Activated CD8-positive, alpha-beta T cell treated with anti-CD3 and anti-CD28 coated beads for 36 hours (primary cell): ENCODE measurements around the gene MAP2K6. TPM values are rescaled to one million over a fixed set of nuclear protein-coding genes. Genes with fewer than 3 reads are reported as not detected.

Source experiments
- ATAC-seq: fragments of 200-7000 bp; cut with Tn5 transposase; one replicate; pipeline ENCODE4 v1.10.0; 2021; ENCODE audit warnings: mild to moderate bottlenecking, moderate library complexity
- CTCF ChIA-PET: fragments of 350-600 bp; sonication (Branson Sonifier 250); formaldehyde crosslinking; loops from one replicate; lab custom pipeline; 2021; ENCODE audit warnings: antibody characterized with exemption; lab: Charles Lee
- POLR2A ChIA-PET: fragments of 350-600 bp; sonication (Branson Sonifier 250); formaldehyde crosslinking; loops from one replicate; lab custom pipeline; 2021; ENCODE audit warnings: antibody characterized with exemption; lab: Charles Lee
- DNase-seq: peaks from one replicate; pipeline ENCODE4 v3.0.0-alpha.2; 2020
- H3K27ac Mint-ChIP-seq: one replicate; pipeline ENCODE4 v1.8.0; 2021; ENCODE audit warnings: mild to moderate bottlenecking, mixed read lengths
- H3K27me3 Mint-ChIP-seq: one replicate; pipeline ENCODE4 v1.8.0; 2021; ENCODE audit warnings: mixed read lengths
- H3K36me3 Mint-ChIP-seq: one replicate; pipeline ENCODE4 v1.8.0; 2021; ENCODE audit warnings: low read depth, mixed read lengths
- H3K4me1 Mint-ChIP-seq: one replicate; pipeline ENCODE4 v1.8.0; 2021; ENCODE audit warnings: low read depth, mixed read lengths
- H3K4me3 Mint-ChIP-seq: one replicate; pipeline ENCODE4 v1.8.0; 2021; ENCODE audit warnings: mild to moderate bottlenecking, moderate library complexity, mixed read lengths
- H3K9me3 Mint-ChIP-seq: one replicate; pipeline ENCODE4 v1.8.0; 2021; ENCODE audit warnings: mixed read lengths
- intact Hi-C: fragments of 100-400 bp; cut with micrococcal nuclease; formaldehyde crosslinking; loops from one replicate; pipeline ENCODE4 v1.10.0; 2022
- total RNA-seq, 2 experiments: library from RNA; stranded (reverse); gene quantifications; one replicate each; pipeline ENCODE4 v1.2.3, GENCODE V29; 2021
- TF ChIP-seq, protein P1 (sequence below): fragments of 200-600 bp; IDR thresholded peaks from one replicate; pipeline ENCODE4 v1.8.0; 2022; ENCODE audit warnings: antibody characterized with exemption, mild to moderate bottlenecking

The MAP2K6 gene
- total RNA-seq, 2 experiments from 2014 or later = 3.2 to 3.3 TPM

GRCh38 chr17:69489313-69489712 is 74.8 kb downstream of the MAP2K6 start:
- ATAC-seq (no peak), DNase-seq (no peak)
- Mint-ChIP-seq H3K9me3 (no peaks in the 10 kb centered on the region), H3K4me3 (no peak overlapping the region), H3K4me1 (peaks cover 11% of the 10 kb centered on the region), H3K27ac (no peak overlapping the region), H3K36me3 (peaks cover 2% of the 10 kb centered on the region), H3K27me3 (no peaks in the 10 kb centered on the region)
- TF ChIP-seq, protein P1, sequence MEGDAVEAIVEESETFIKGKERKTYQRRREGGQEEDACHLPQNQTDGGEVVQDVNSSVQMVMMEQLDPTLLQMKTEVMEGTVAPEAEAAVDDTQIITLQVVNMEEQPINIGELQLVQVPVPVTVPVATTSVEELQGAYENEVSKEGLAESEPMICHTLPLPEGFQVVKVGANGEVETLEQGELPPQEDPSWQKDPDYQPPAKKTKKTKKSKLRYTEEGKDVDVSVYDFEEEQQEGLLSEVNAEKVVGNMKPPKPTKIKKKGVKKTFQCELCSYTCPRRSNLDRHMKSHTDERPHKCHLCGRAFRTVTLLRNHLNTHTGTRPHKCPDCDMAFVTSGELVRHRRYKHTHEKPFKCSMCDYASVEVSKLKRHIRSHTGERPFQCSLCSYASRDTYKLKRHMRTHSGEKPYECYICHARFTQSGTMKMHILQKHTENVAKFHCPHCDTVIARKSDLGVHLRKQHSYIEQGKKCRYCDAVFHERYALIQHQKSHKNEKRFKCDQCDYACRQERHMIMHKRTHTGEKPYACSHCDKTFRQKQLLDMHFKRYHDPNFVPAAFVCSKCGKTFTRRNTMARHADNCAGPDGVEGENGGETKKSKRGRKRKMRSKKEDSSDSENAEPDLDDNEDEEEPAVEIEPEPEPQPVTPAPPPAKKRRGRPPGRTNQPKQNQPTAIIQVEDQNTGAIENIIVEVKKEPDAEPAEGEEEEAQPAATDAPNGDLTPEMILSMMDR = no peak
- intact Hi-C loops = no loop called here
- POLR2A ChIA-PET = interaction anchor here (0.6 kb wide), 1 partner anchor 518 kb away, joined by 3 read pairs; no protein-coding TSS in a partner anchor
- CTCF ChIA-PET = no interaction called here

GRCh38 chr17:69492410-69493071 is 78.0 kb downstream of the MAP2K6 start:
- no peaks in the 10 kb centered on the region for H3K9me3 Mint-ChIP-seq

DNA sequence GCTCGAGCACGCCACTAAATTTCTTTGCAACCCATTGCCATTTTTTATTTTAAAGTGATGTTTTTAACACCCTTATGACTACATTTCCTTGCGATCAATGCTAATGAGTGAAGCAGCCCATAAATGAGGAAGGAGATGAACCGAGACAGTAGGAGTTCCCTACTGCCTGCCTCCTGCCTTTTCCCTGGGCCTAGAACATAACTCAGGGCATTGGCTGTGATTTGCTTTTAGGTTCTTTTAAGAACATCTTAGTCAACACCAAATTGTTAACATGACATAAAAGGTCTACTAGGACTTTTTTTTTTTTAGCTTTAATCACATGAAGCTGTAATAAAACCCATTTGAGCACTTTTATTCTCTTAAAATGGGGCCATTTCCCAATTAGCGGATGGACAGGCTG is 81.3 kb downstream of the MAP2K6 start:
- H3K4me1 Mint-ChIP-seq = peaks cover 10% of the 10 kb centered on the region
- H3K27me3 Mint-ChIP-seq = no peaks in the 10 kb centered on the region
- H3K27ac Mint-ChIP-seq = no peak overlapping the region
- ATAC-seq (no peak), DNase-seq (no peak)
- intact Hi-C loops = no loop called here
- H3K9me3 Mint-ChIP-seq = no peaks in the 10 kb centered on the region
- CTCF ChIA-PET = interaction anchor here (1.0 to 1.6 kb wide), 2 partner anchors 9 to 12 kb away, joined by 3 to 4 read pairs; no protein-coding TSS in a partner anchor
- no peaks in the 10 kb centered on the region for H3K36me3 Mint-ChIP-seq
- H3K4me3 Mint-ChIP-seq = no peak overlapping the region
- POLR2A ChIA-PET = no interaction called here
- TF ChIP-seq, protein P1 = no peak

More at GRCh38 chr17:69492410-69493071, 78.0 kb downstream of the MAP2K6 start:
- TF ChIP-seq, protein P1 = no peak
- Mint-ChIP-seq H3K4me3 (no peak overlapping the region), H3K27ac (no peak overlapping the region), H3K27me3 (no peaks in the 10 kb centered on the region), H3K36me3 (peaks cover 2% of the 10 kb centered on the region), H3K4me1 (peaks cover 7% of the 10 kb centered on the region)
- DNase-seq = no peak
- ChIA-PET CTCF (interaction anchor here (1.3 kb wide), 1 partner anchor 8 kb away, joined by 3 read pairs; no protein-coding TSS in a partner anchor), POLR2A (interaction anchor here (0.6 to 0.7 kb wide), 2 partner anchors 102 to 1514 kb away, joined by 3 to 4 read pairs; no protein-coding TSS in a partner anchor)
- intact Hi-C loops = no loop called here
- ATAC-seq = no peak

- Mint-ChIP-seq H3K27me3 (no peaks in the 10 kb centered on the region), H3K36me3 (no peaks in the 10 kb centered on the region), H3K4me3 (no peak overlapping the region), H3K9me3 (no peaks in the 10 kb centered on the region), H3K27ac (no peak overlapping the region), H3K4me1 (peaks cover 18% of the 10 kb centered on the region)
- ChIA-PET CTCF (interaction anchor here (1.6 kb wide), 1 partner anchor 10 kb away, joined by 4 read pairs; no protein-coding TSS in a partner anchor), POLR2A (no interaction called here)
- DNase-seq = no peak
- ATAC-seq = no peak
- TF ChIP-seq, protein P1 = no peak
- intact Hi-C loops = no loop called here
Measured at GRCh38 chr17:69497161-69497560, 82.7 kb downstream of the MAP2K6 start.

GRCh38 chr17:69499318-69499717 is 84.8 kb downstream of the MAP2K6 start:
- CTCF ChIA-PET = no interaction called here
- POLR2A ChIA-PET = interaction anchor here (1.1 kb wide), 1 partner anchor 12 kb away, joined by 3 read pairs; no protein-coding TSS in a partner anchor
- H3K36me3 Mint-ChIP-seq = no peaks in the 10 kb centered on the region
- no peak for DNase-seq
- no peaks in the 10 kb centered on the region for H3K27me3 Mint-ChIP-seq
- no peak for ATAC-seq
- H3K9me3 Mint-ChIP-seq = no peaks in the 10 kb centered on the region
- intact Hi-C loops = no loop called here
- H3K27ac Mint-ChIP-seq = no peak overlapping the region
- peaks cover 25% of the 10 kb centered on the region for H3K4me1 Mint-ChIP-seq
- TF ChIP-seq, protein P1 = no peak
- no peak overlapping the region for H3K4me3 Mint-ChIP-seq
